Fibroblast of mammary gland (primary cell): ENCODE data around the gene PARP12.

ENCODE experiments used
- DNase-seq: peaks from one replicate; pipeline ENCODE4 v3.0.0-alpha.2; 2010; ENCODE audit warnings: low read depth
- H3K4me3 ChIP-seq: 2 replicates; pipeline ENCODE4 v1.5.1; 2011; ENCODE audit warnings: low read depth, mild to moderate bottlenecking, low read length, moderate library complexity; ENCODE audit not compliant: control insufficient read depth
- CTCF ChIP-seq: conservative IDR thresholded peaks from 2 replicates; pipeline ENCODE4 v1.5.1; 2011; ENCODE audit warnings: low read depth, low read length, inconsistent platforms; ENCODE audit not compliant: control insufficient read depth, insufficient read depth

The PARP12 gene

GRCh38 chr7:140018125-140019043 is 44.4 kb downstream of the PARP12 start:
- no peak for TF ChIP-seq CTCF
- no peak overlapping the region for H3K4me3 ChIP-seq

DNA sequence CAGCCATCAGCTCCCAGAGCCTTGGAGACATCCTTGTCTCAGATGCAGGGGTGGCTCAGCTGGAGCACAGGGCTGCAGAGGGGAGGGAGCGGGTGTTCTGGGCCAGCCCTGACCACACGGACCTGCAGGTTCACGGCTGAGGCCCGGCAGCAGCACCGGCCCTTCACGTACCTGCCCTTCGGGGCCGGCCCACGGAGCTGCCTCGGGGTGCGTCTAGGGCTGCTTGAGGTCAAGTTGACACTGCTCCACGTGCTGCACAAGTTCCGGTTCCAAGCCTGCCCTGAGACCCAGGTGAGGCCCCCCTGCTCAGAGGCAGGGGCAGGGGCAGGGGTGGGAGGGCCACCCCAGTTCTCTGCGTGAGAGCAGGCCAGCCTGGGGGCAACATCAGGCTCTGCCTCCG is 45.2 kb downstream of the PARP12 start:
- H3K4me3 ChIP-seq = no peak overlapping the region
- no peak for TF ChIP-seq CTCF
- no peak for DNase-seq

More at GRCh38 chr7:140018125-140019043, 44.4 kb downstream of the PARP12 start:
- DNase-seq = no peak

GRCh38 chr7:140017034-140017433 is 45.7 kb downstream of the PARP12 start:
- TF ChIP-seq CTCF = no peak
- no peak overlapping the region for H3K4me3 ChIP-seq
- no peak for DNase-seq

- no peak overlapping the region for H3K4me3 ChIP-seq
- no peak for DNase-seq
- no peak for TF ChIP-seq CTCF
Observed at GRCh38 chr7:140016540-140016939, 46.2 kb downstream of the PARP12 start.

DNA sequence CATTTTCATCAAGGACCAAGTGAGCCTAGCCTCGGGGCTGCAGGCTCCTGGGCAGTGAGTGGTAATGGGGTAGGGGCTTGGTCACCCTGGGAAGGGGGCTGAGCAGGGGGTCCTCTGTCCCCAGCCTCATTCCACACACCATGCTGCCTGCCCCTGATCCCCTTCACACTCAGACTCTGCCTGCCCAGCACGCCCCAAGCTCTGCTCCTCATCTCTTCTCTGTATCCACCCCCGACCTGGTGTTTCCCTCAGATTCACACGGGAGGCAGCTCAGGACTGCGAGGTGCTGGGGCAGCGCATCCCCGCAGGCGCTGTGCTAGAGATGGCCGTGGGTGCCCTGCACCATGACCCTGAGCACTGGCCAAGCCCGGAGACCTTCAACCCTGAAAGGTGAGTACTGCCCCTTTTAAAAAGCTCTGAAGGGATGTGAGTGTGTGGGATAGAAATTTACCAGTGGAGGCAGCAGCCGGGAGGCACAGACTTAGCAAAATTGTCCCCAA is 47.2 kb downstream of the PARP12 start:
- no peak for TF ChIP-seq CTCF
- no peak overlapping the region for H3K4me3 ChIP-seq
- DNase-seq = no peak

DNA sequence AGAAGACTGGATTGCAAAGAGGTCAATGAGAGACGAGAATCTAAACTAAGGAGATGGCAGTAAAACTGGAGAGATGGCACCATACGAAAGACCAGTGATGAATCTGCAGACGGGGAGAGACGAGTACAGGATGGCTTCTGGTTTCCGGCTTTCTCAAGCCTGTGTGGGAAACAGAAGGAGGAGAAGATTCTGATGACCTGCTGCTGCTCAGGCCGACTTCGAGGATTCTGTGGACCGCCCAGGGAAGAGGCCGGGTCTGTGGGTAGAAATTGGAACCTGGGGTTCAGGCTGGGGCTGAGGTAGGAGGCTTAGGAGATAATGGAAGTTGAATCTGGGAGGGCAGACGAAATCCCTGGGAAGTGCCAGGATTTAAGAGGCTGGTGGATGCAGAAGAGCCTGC is 48.6 kb downstream of the PARP12 start:
- no peak for TF ChIP-seq CTCF
- no peak overlapping the region for H3K4me3 ChIP-seq
- DNase-seq = no peak
